Sigmoid colon (tissue), 4 donors: ENCODE data around the gene NPB.

Experiments
- POLR2A ChIP-seq, 2 donors: fragments of 450-650 bp; IDR thresholded peaks; one replicate each; pipeline ENCODE4 v1.6.1; 2016; ENCODE audit warnings: antibody characterized with exemption in 2 of 2, mild to moderate bottlenecking in 2 of 2, moderate library complexity in 2 of 2
- POLR2AphosphoS5 ChIP-seq, 4 donors: sonication (generic); formaldehyde crosslinking; IDR thresholded peaks; one replicate each; pipeline ENCODE4 v1.6.1; 2017; ENCODE audit warnings: antibody characterized with exemption in 4 of 4

DNA sequence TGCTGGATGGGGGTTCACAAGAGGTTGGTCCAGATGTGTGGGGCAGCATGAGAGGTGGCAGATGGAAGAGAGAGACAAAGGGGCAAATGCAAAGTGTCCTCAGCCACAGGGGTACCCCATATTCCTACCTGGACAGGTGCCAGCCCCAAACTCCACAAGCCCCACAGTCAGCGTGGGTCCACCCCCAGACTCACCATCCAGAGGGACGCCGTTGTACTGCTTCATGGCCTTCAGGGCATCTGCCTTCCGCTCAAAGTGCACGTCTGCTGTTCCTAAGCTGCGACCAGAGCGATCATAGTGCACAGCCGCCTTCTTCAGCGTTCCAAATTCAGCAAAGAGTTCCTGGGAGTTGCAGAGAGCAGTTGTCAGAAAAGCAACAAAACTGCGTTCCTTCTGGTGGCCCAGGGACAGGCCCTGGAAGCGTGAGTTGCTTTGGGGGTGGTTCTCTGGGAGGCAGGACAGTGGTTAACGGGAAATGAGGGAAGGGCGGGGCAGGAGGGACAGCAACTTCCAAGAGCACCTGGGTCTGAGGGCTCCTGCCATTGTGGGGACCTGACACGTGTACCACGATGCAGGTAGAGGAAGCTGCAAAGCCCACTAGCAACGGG lies 12.9 kb upstream of the NPB start:
- TF ChIP-seq POLR2AphosphoS5 (IDR thresholded peaks at IDR 0.05), result no peak
- TF ChIP-seq POLR2A (IDR thresholded peaks at IDR 0.05), result no peak
